VCaP (cell line): ENCODE measurements around the gene SHROOM3.
A peak's percentile ranks its signal among the peaks of the same experiment; 100 is the strongest.

ENCODE experiments used
- H3K27ac ChIP-seq: fragments of 450-650 bp; 2 replicates; pipeline ENCODE4 v1.5.1; 2017
- TF ChIP-seq, protein P1 (sequence below): fragments of 450-650 bp; conservative IDR thresholded peaks from 2 replicates; pipeline ENCODE4 v1.5.1; 2017; ENCODE audit warnings: mild to moderate bottlenecking, moderate library complexity

The SHROOM3 gene

GRCh38 chr4:76680952-76681351 is 245.9 kb downstream of the SHROOM3 start:
- TF ChIP-seq, protein P1, sequence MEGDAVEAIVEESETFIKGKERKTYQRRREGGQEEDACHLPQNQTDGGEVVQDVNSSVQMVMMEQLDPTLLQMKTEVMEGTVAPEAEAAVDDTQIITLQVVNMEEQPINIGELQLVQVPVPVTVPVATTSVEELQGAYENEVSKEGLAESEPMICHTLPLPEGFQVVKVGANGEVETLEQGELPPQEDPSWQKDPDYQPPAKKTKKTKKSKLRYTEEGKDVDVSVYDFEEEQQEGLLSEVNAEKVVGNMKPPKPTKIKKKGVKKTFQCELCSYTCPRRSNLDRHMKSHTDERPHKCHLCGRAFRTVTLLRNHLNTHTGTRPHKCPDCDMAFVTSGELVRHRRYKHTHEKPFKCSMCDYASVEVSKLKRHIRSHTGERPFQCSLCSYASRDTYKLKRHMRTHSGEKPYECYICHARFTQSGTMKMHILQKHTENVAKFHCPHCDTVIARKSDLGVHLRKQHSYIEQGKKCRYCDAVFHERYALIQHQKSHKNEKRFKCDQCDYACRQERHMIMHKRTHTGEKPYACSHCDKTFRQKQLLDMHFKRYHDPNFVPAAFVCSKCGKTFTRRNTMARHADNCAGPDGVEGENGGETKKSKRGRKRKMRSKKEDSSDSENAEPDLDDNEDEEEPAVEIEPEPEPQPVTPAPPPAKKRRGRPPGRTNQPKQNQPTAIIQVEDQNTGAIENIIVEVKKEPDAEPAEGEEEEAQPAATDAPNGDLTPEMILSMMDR, result no peak
- no peak overlapping the region for H3K27ac ChIP-seq

DNA sequence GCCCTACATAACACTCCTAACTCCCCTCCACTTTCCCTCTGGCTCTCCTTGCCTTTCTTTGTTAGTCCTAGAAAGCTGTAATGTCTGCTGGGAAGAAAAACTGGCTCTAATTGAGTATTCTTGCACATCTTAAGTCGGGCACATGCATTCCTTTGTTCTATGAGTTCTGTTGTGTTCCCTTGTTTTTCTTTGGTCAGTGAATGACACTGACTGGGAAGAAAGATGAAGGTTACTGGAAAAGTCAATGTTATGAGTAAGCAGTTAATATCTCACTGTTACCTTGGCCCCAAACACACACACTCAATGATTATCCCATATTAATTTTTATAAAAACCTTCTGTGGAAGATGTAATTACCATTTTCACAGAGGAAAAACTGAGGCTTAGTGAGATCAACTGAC is 247.0 kb downstream of the SHROOM3 start:
- no peak overlapping the region for H3K27ac ChIP-seq
- TF ChIP-seq, protein P1, result no peak

- TF ChIP-seq, protein P1, result no peak
- no peak overlapping the region for H3K27ac ChIP-seq
These were observed 248.1 kb downstream of the SHROOM3 start for GRCh38 chr4:76683144-76683543.

DNA sequence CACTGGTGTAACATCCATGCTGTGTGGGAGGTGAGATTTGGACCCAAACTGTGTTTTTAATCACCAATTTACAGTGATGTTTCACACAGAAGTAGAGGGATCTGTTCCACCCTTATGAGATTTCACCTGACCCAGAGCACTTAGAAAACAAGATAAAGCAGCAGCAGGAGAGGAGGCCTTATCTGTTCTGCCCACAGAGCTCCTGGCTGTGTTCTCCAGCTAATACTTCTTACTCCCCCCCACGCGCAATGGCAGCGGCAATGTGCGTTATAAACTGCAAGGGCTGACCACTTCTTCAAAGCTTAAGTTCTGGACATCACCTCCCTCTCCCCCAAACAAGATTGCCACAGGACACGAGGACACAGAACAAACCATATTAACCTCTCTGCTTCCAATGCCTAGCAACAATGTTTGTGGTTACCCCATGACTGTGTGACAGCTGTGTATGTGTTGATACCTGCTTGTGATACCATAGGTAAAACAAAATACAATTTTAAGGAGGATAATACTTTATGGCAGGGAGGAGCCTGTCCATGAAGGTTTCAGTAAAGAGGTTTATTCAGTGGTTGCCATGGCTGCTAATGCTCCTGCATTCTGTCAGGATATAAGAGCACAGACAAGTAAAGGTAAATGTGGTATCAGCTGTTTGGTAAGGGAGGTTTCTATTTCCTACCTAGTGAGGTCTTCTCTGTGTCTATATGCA is 252.9 kb downstream of the SHROOM3 start:
- TF ChIP-seq, protein P1, result no peak
- H3K27ac ChIP-seq, result peak overlapping the region; percentile 95

DNA sequence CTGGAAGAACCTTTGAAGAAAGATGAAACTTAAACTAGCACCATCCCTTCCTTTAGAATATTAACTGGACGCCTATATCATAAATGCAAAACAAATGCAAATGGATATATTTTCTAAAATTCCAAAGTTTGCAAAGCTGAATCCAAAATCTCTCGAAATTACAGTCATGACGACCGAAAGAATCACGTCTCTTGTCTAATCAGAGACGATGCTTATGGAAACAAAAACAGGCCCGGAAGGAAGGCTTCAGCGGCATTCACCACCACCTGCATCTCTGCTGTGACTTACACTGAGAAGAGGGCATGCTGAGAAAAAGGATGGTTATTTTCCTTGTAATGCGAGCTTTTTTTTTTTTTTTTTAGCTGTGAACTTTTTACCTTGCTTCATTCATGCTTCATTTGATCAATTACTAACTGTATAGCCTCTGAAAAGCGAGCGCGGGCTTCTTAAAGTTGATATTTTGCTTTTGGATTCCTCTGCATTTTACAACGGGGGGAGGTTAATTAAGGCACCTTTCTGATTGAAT is 253.7 kb downstream of the SHROOM3 start:
- TF ChIP-seq, protein P1, result no peak
- H3K27ac ChIP-seq, result peak overlapping the region; percentile 95

DNA sequence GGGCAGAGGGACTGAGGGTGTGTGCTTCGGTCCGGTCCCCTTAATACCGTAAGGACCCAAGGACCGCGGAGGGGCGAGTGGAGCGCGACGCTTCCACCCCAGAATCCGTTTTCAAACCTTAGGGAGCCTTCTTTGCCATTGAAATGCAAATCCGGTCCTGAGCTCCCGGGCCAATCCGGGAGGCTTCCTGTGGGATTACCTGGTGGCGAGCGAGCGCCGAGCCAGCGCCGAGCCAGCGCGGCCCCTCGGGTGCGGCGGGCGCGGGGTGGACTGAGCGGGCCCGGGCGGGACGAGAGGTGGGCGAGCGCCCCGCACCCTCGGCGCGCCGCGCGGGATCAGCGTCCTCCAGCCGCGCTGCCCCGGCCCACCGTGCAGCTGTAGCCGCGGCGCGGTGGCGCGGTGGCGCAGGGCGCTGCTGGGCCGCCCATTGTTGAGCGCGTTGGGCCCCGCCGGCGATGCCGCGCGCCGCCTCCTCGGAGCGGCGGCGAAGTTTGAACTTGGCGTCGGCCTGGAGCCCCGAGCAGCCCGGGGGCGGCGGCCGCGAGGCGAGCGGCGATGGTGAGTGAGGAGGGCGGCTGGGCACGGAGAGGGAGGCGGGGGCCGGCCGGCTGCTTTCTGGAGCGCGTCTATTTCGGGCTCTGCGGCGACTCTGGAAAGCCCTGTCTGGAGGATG is 254.3 kb downstream of the SHROOM3 start:
- H3K27ac ChIP-seq, result peak overlapping the region; percentile 95
- TF ChIP-seq, protein P1, result peak; percentile 30; the same call in 1 of the 2 replicates

- H3K27ac ChIP-seq, result peak overlapping the region; percentile 95
- TF ChIP-seq, protein P1, result no peak
These were observed 255.2 kb downstream of the SHROOM3 start for GRCh38 chr4:76690011-76690905.
